ENCODE results near the gene ERF.

The ERF gene

GRCh38 chr19:42198676-42199439, 56.1 kb downstream of the ERF start:
- H3K9me3 Mint-ChIP-seq = peaks cover 5% of the 10 kb centered on the region
- H3K36me3 Mint-ChIP-seq (ENCODE audit: low read depth) = peaks cover 59% of the 10 kb centered on the region
- H3K4me1 Mint-ChIP-seq (ENCODE audit: low read depth) = peaks cover 63% of the 10 kb centered on the region
- no peaks in the 10 kb centered on the region for H3K27me3 Mint-ChIP-seq (ENCODE audit: low read depth)
- H3K27ac Mint-ChIP-seq = peak overlapping the region; percentile 99
- H3K4me3 Mint-ChIP-seq = peak overlapping the region; percentile 87
